HepG2 (cell line): ENCODE results near the gene VPS25. TPM values are rescaled to one million over a fixed set of nuclear protein-coding genes. Genes with fewer than 3 reads are reported as not detected.

Experiments
- E2F2 ChIP-seq: sonication (generic); formaldehyde crosslinking; IDR thresholded peaks from 2 replicates; pipeline ENCODE4 v1.4.0; 2020; ENCODE audit warnings: missing genetic modification reagents, borderline replicate concordance
- ETV6 ChIP-seq: sonication (generic); formaldehyde crosslinking; conservative IDR thresholded peaks from 2 replicates; pipeline ENCODE4 v1.4.0; 2020; ENCODE audit warnings: missing genetic modification reagents
- FOXC1 ChIP-seq: sonication (generic); formaldehyde crosslinking; IDR thresholded peaks from 2 replicates; pipeline ENCODE4 v1.8.0; 2022; ENCODE audit warnings: mild to moderate bottlenecking, missing genetic modification reagents, borderline replicate concordance
- GATAD2A ChIP-seq: IDR thresholded peaks from 2 replicates; pipeline ENCODE4 v1.6.1; 2016
- GTF3A ChIP-seq: sonication (generic); formaldehyde crosslinking; conservative IDR thresholded peaks from 2 replicates; pipeline ENCODE4 v1.4.0; 2020; ENCODE audit warnings: mild to moderate bottlenecking, missing genetic modification reagents
- ISL2 ChIP-seq: sonication (generic); formaldehyde crosslinking; IDR thresholded peaks from 2 replicates; pipeline ENCODE4 v1.5.0; 2020; ENCODE audit warnings: missing genetic modification reagents
- KAT8 ChIP-seq: IDR thresholded peaks from 2 replicates; pipeline ENCODE4 v1.6.1; 2016; ENCODE audit warnings: missing genetic modification reagents, missing compliant biosample characterization
- MXD4 ChIP-seq: IDR thresholded peaks from 2 replicates; pipeline ENCODE4 v1.6.1; 2016; ENCODE audit warnings: mild to moderate bottlenecking, missing biosample characterization, missing genetic modification reagents
- RXRB ChIP-seq: IDR thresholded peaks from 2 replicates; pipeline ENCODE4 v1.6.1; 2016; ENCODE audit warnings: borderline replicate concordance, missing genetic modification reagents, missing compliant biosample characterization
- TRAFD1 ChIP-seq: sonication (generic); formaldehyde crosslinking; IDR thresholded peaks from 2 replicates; pipeline ENCODE4 v1.5.1; 2020; ENCODE audit warnings: missing genetic modification reagents, mild to moderate bottlenecking, borderline replicate concordance
- ZMAT5 ChIP-seq: sonication (generic); formaldehyde crosslinking; IDR thresholded peaks from 2 replicates; pipeline ENCODE4 v1.5.0; 2020; ENCODE audit warnings: mild to moderate bottlenecking, low read depth, missing genetic modification reagents, borderline replicate concordance
- ZNF329 ChIP-seq: sonication (generic); formaldehyde crosslinking; IDR thresholded peaks from 2 replicates; pipeline ENCODE4 v1.9.0; 2021; ENCODE audit warnings: low read depth, mild to moderate bottlenecking, missing genetic modification reagents
- ZNF431 ChIP-seq: sonication (generic); formaldehyde crosslinking; IDR thresholded peaks from 2 replicates; pipeline ENCODE4 v1.9.0; 2022; ENCODE audit warnings: missing genetic modification reagents, low read depth, mild to moderate bottlenecking, borderline replicate concordance
- ZNF441 ChIP-seq: sonication (generic); formaldehyde crosslinking; IDR thresholded peaks from 2 replicates; pipeline ENCODE4 v1.7.0; 2021; ENCODE audit warnings: missing genetic modification reagents, borderline replicate concordance
- ZNF556 ChIP-seq: sonication (generic); formaldehyde crosslinking; IDR thresholded peaks from 2 replicates; pipeline ENCODE4 v1.4.0; 2020; ENCODE audit warnings: mild to moderate bottlenecking, missing genetic modification reagents, borderline replicate concordance
- ZNF609 ChIP-seq: sonication (generic); formaldehyde crosslinking; IDR thresholded peaks from 2 replicates; pipeline ENCODE4 v1.4.0; 2020; ENCODE audit warnings: mild to moderate bottlenecking, missing genetic modification reagents, borderline replicate concordance
- ZNF614 ChIP-seq: IDR thresholded peaks from 2 replicates; pipeline ENCODE4 v1.6.1; 2018; ENCODE audit warnings: missing biosample characterization, missing genetic modification reagents, inconsistent platforms, borderline replicate concordance
- ZNF780A ChIP-seq: sonication (generic); formaldehyde crosslinking; IDR thresholded peaks from 2 replicates; pipeline ENCODE4 v1.8.0; 2022; ENCODE audit warnings: mild to moderate bottlenecking, missing genetic modification reagents, moderate library complexity
- ZNF878 ChIP-seq: sonication (generic); formaldehyde crosslinking; IDR thresholded peaks from 2 replicates; pipeline ENCODE4 v1.8.1; 2023; ENCODE audit warnings: mild to moderate bottlenecking, missing genetic modification reagents, moderate library complexity
- ZSCAN31 ChIP-seq: sonication (generic); formaldehyde crosslinking; IDR thresholded peaks from 2 replicates; pipeline ENCODE4 v1.5.0; 2020; ENCODE audit warnings: low read depth, mild to moderate bottlenecking, missing genetic modification reagents
- polyA plus RNA-seq, 8 experiments: library from polyadenylated mRNA; depleted of rRNA in 3 of 8; stranded (reverse) in 7 of 8; unstranded in 1 of 8; fragments of >200 nt; fragmentation: Illumina TruSeq in 4 of 8; extraction: Trizol in 4 of 8; gene quantifications; 2 replicates each; pipeline versions ENCODE4 v1.2.1 to v1.2.3, GENCODE V29; 2011 to 2016; ENCODE audit warnings: low read depth in 4 of 8, missing spikeins in 1 of 8, mixed read lengths in 1 of 8; ENCODE audit not compliant: insufficient read depth in 1 of 8
- total RNA-seq, 5 experiments: library from RNA; depleted of rRNA; stranded (reverse); fragments of >200 nt; fragmentation: Illumina TruSeq; extraction: Trizol; gene quantifications; 2 replicates each; pipeline ENCODE4 v1.2.3, GENCODE V29; 2016; ENCODE audit warnings: low read depth in 1 of 5

Gene VPS25
- total and polyA plus RNA-seq, 2 of the 13 experiments (the other 11 are each of a cell fraction or from before 2014, with no cell fraction given) = 161 to 249 TPM

- TF ChIP-seq ZNF556 (CRISPR knock-in tag) (0 out of 2 replicates have a peak, but pooled peaks have one; percentile 66), ZNF329 (CRISPR knock-in tag) (no peak), ZNF780A (CRISPR knock-in tag) (no peak), ZNF431 (CRISPR knock-in tag) (0 out of 2 replicates have a peak, but pooled peaks have one; percentile 26), ZNF609 (CRISPR knock-in tag) (peak; percentile 45; the same call in 1 of the 2 replicates), ZNF614 (CRISPR knock-in tag) (peak; percentile 61; the same call in 1 of the 2 replicates), MXD4 (CRISPR knock-in tag) (peak; percentile 36), GTF3A (0 out of 2 replicates have a peak, but pooled peaks have one; percentile 32), KAT8 (CRISPR knock-in tag) (no peak), FOXC1 (CRISPR knock-in tag) (peak; percentile 19; the same call in 1 of the 2 replicates), GATAD2A (peak; percentile 66), ZNF441 (0 out of 2 replicates have a peak, but pooled peaks have one; percentile 23), E2F2 (CRISPR knock-in tag) (no peak), ISL2 (0 out of 2 replicates have a peak, but pooled peaks have one; percentile 33), TRAFD1 (peak; percentile 65; the same call in 1 of the 2 replicates), RXRB (CRISPR knock-in tag) (peak; percentile 51; the same call in 1 of the 2 replicates), ZSCAN31 (no peak), ETV6 (no peak), ZMAT5 (CRISPR knock-in tag) (no peak), ZNF878 (CRISPR knock-in tag) (0 out of 2 replicates have a peak, but pooled peaks have one; percentile 45)
Measured at GRCh38 chr17:42797067-42798007, 24.1 kb downstream of the VPS25 start (continued).
